Kidney (tissue), 14 donors: ENCODE measurements around the gene LMO1. TPM values are rescaled to one million over a fixed set of nuclear protein-coding genes. Genes with fewer than 3 reads are reported as not detected.

Experiments used
- DNase-seq, 5 donors: peaks; one replicate each; pipeline ENCODE4 v3.0.0-alpha.2; 2013 to 2020
- FAIRE-seq: peaks from 2 replicates; lab custom pipeline; 2012; peaks lifted over from hg19 to GRCh38; lab: Jason Lieb, UNC
- H3K27ac ChIP-seq, 2 donors: one replicate each; pipeline ENCODE4 v1.7.0; 2013; ENCODE audit warnings: low read depth in 2 of 2, low read length in 2 of 2, inconsistent platforms in 1 of 2
- H3K27me3 ChIP-seq: one replicate; pipeline ENCODE4 v1.7.1; 2013; ENCODE audit warnings: low read length, inconsistent platforms; ENCODE audit not compliant: control insufficient read depth, insufficient read depth
- H3K36me3 ChIP-seq, 3 donors: one replicate each; pipeline versions ENCODE4 v1.7.0 to v1.7.1; 2013; ENCODE audit warnings: low read length in 3 of 3, control low read depth in 1 of 3, inconsistent platforms in 1 of 3; ENCODE audit not compliant: insufficient read depth in 3 of 3, control insufficient read depth in 2 of 3
- H3K4me1 ChIP-seq, 3 donors: one replicate each; pipeline versions ENCODE4 v1.7.0 to v1.7.1; 2013; ENCODE audit warnings: low read length in 3 of 3, inconsistent platforms in 1 of 3, low read depth in 1 of 3; ENCODE audit not compliant: control insufficient read depth in 2 of 3, insufficient read depth in 2 of 3
- H3K4me3 ChIP-seq, 3 donors: one replicate each; pipeline versions ENCODE4 v1.7.0 to v1.8.1; 2013; ENCODE audit warnings: low read length in 3 of 3, control low read depth in 1 of 3, inconsistent platforms in 1 of 3
- H3K9ac ChIP-seq, 3 donors: one replicate each; pipeline versions ENCODE4 v1.7.0 to v1.7.1; 2013; ENCODE audit warnings: low read length in 3 of 3, control low read depth in 1 of 3, inconsistent platforms in 1 of 3
- H3K9me3 ChIP-seq, 3 donors: one replicate each; pipeline versions ENCODE4 v1.7.0 to v1.7.1; 2013; ENCODE audit warnings: low read length in 3 of 3, control low read depth in 1 of 3, inconsistent platforms in 1 of 3; ENCODE audit not compliant: control insufficient read depth in 2 of 3, insufficient read depth in 1 of 3
- CTCF ChIP-seq: IDR thresholded peaks from 3 replicates; pipeline ENCODE4 v1.5.1; 2012; ENCODE audit warnings: mild to moderate bottlenecking, moderate library complexity, borderline replicate concordance; ENCODE audit not compliant: insufficient read depth; ENCODE audit errors: extremely low read depth
- intact Hi-C: fragments of 100-400 bp; cut with DNase I; formaldehyde crosslinking; loops from one replicate; pipeline ENCODE4 v1.11.1; 2022
- polyA plus RNA-seq: library from polyadenylated mRNA; stranded (reverse); fragments of 350-450 nt; fragmentation: Illumina TruSeq; extraction: RNeasy Lipid Tissue Mini Kit (QIAGEN cat#74804); gene quantifications from one replicate; pipeline ENCODE4 v1.2.3, GENCODE V29; 2014; ENCODE audit warnings: low read depth, low replicate concordance; ENCODE audit not compliant: insufficient read depth
- total RNA-seq: library from RNA; stranded (reverse); fragmentation: NEBNext Ultra II Directional; extraction: Animal tissue kit (Norgen Biotek cat#: 25700); gene quantifications from one replicate; pipeline ENCODE4 v1.2.1, GENCODE V29; 2021
- donor health status: control.
- donor health status: control.
- donor health status: control.
- donor health status: control.
- donor health status: control.
- donor health status: DM: yes; HTN: yes; CAD: no.
- donor health status: Normal renal cell carcinoma (clear cell type).

LMO1 gene
- total and polyA plus RNA-seq, 2 donors from 2014 or later, result 0.95 TPM; not detected in 1

GRCh38 chr11:8293171-8293570 is 29.5 kb upstream of the LMO1 start:
- FAIRE-seq (no peak), DNase-seq (no peak)
- H3K36me3 ChIP-seq, result no peaks in the 10 kb centered on the region
- H3K27ac ChIP-seq, result no peak overlapping the region
- peaks cover 0 to 2% (median 0%) of the 10 kb centered on the region in 3 donors for H3K4me1 ChIP-seq
- no peak for TF ChIP-seq CTCF
- H3K9ac ChIP-seq, result no peak overlapping the region
- H3K9me3 ChIP-seq, result no peaks in the 10 kb centered on the region
- intact Hi-C loops, result no loop called here
- no peak overlapping the region for H3K4me3 ChIP-seq
- H3K27me3 ChIP-seq, result no peaks in the 10 kb centered on the region

GRCh38 chr11:8292351-8292750 is 28.7 kb upstream of the LMO1 start:
- H3K4me1 ChIP-seq, result peaks cover 0 to 2% (median 0%) of the 10 kb centered on the region in 3 donors
- H3K36me3 ChIP-seq, result no peaks in the 10 kb centered on the region
- no peak for FAIRE-seq
- no peak overlapping the region for H3K27ac ChIP-seq
- H3K9ac ChIP-seq, result no peak overlapping the region
- H3K9me3 ChIP-seq, result no peaks in the 10 kb centered on the region
- intact Hi-C loops, result no loop called here
- no peaks in the 10 kb centered on the region for H3K27me3 ChIP-seq
- no peak for TF ChIP-seq CTCF
- H3K4me3 ChIP-seq, result no peak overlapping the region
- no peak for DNase-seq

- Histone ChIP-seq H3K9ac (no peak overlapping the region), H3K27me3 (no peaks in the 10 kb centered on the region), H3K36me3 (no peaks in the 10 kb centered on the region), H3K9me3 (no peaks in the 10 kb centered on the region), H3K4me3 (no peak overlapping the region), H3K4me1 (peaks cover 0 to 2% (median 0%) of the 10 kb centered on the region in 3 donors), H3K27ac (no peak overlapping the region)
- no peak for FAIRE-seq
- no peak for TF ChIP-seq CTCF
- no peak for DNase-seq
- intact Hi-C loops, result no loop called here
Measured at GRCh38 chr11:8291421-8292350, 28.0 kb upstream of the LMO1 start.
